ENCODE results near the gene PSG2. TPM values are rescaled to one million over a fixed set of nuclear protein-coding genes. Genes with fewer than 3 reads are reported as not detected.
"Not testable (repeated sequence)": the region's sequence is repeated elsewhere in the genome, so short reads cannot be mapped to it uniquely, and the experiment has no call there.

Gene PSG2
- total RNA-seq = not detected

- H3K9me3 Mint-ChIP-seq (ENCODE audit: low read depth); H3K27ac Mint-ChIP-seq; H3K4me1 Mint-ChIP-seq; DNase-seq; ATAC-seq; H3K36me3 Mint-ChIP-seq; H3K27me3 Mint-ChIP-seq; CTCF ChIA-PET; H3K4me3 Mint-ChIP-seq: not testable (repeated sequence)
These were observed at the start of gene PSG2 for GRCh38 chr19:43082601-43083000. PSG2 (minus strand) TSS chr19:43082701; CDS start chr19:43082569, 132 bp downstream.

DNA sequence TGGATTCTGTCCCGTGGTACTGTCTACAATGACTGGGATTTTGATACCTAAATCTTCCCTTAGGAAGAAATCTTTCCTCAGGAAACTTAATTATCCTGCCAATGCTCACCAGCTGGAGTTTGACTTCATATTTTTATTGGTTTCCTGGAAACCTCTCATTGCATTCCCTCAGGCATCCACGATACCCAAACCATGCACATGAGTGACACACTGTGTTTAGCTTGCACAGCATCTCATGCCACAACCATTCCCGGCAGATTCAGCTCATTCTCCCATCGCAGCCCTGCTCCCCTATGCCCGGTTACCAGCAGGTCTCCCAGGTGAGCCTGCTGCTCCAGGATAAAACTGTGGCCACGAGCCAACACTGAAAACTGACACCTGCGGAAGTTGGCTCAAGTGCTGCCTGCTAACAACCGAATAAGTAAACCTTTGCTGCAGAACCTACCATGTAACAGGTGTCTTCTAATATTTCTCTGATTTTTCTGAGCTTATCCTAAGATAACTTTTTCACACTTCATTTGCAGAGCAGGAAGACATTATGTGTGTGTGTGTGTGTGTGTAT lies 48.9 kb upstream of the PSG2 start:
- H3K4me3 Mint-ChIP-seq; H3K36me3 Mint-ChIP-seq; H3K4me1 Mint-ChIP-seq; DNase-seq; H3K9me3 Mint-ChIP-seq (ENCODE audit: low read depth); H3K27me3 Mint-ChIP-seq; ATAC-seq; CTCF ChIA-PET; H3K27ac Mint-ChIP-seq: not testable (repeated sequence)

DNA sequence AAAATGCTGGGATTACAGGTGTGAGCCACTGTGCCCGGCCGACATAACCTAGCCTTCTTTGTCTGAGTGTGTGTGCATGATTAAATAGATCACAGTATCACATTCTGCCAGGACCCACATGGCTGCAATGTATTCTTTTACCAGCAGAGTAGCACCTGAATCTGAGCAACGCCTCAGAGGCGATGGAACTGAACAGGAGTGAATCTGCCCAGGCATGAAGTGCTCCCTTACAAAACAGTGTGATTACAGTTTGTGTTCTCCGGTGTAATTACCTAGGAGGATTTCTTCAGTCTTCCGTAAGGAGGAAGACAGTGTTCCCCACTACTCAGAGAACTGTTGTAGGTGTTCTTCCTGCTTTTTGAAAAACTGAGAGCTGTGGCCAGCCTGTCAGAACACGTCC lies 46.7 kb upstream of the PSG2 start:
- H3K4me3 Mint-ChIP-seq; H3K36me3 Mint-ChIP-seq; H3K27me3 Mint-ChIP-seq; H3K27ac Mint-ChIP-seq; DNase-seq; H3K4me1 Mint-ChIP-seq; ATAC-seq; H3K9me3 Mint-ChIP-seq (ENCODE audit: low read depth); CTCF ChIA-PET: not testable (repeated sequence)

DNA sequence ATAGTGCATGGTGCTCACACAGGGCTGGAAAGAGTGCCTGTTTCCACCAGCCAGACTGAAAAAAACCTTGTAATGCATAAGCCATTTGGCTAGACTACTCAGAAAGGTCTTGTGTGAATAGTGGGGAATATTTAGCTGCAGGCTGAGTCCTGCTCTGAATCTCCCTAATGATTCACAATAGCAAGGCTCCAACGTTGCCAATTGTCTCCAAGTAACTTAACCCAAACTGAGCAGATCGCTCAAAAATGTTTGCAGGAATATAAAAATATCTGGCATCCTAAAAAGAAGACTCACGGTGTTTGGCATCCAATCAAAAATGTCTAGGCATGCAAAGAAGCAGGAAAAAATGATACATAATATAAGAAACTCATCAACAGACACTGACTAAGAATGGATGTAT lies 44.8 kb upstream of the PSG2 start:
- DNase-seq; ATAC-seq; H3K36me3 Mint-ChIP-seq; H3K27ac Mint-ChIP-seq; H3K27me3 Mint-ChIP-seq; H3K4me3 Mint-ChIP-seq; H3K9me3 Mint-ChIP-seq (ENCODE audit: low read depth); H3K4me1 Mint-ChIP-seq; CTCF ChIA-PET: not testable (repeated sequence)

DNA sequence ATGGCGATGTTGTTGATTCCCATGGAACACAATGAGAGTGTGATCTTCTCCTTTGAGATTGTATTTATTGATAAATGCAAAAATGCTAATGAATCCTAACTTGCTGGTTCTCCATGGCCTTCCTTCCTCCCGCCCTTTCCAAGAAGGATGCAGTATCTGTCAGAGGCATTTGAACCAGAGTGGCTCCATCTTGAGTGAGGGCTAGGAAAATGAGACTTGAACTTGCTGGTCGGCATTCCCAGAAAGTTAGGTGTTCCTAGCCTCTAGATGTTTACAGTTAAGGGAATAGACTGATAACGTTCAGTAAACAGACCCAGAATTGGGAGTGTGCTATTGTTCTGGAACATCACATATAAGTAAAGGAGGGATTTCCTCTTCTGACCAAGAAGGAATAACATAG lies 44.2 kb upstream of the PSG2 start:
- DNase-seq = no peak
- Mint-ChIP-seq H3K27me3 (no peaks in the 10 kb centered on the region), H3K27ac (no peak overlapping the region), H3K4me3 (no peak overlapping the region), H3K4me1 (no peaks in the 10 kb centered on the region), H3K9me3 (ENCODE audit: low read depth) (no peaks in the 10 kb centered on the region), H3K36me3 (no peaks in the 10 kb centered on the region)
- ATAC-seq = no peak
- CTCF ChIA-PET = no interaction called here

GRCh38 chr19:43124360-43124759 lies 41.9 kb upstream of the PSG2 start:
- H3K27me3 Mint-ChIP-seq = no peaks in the 10 kb centered on the region
- no peak for ATAC-seq

DNA sequence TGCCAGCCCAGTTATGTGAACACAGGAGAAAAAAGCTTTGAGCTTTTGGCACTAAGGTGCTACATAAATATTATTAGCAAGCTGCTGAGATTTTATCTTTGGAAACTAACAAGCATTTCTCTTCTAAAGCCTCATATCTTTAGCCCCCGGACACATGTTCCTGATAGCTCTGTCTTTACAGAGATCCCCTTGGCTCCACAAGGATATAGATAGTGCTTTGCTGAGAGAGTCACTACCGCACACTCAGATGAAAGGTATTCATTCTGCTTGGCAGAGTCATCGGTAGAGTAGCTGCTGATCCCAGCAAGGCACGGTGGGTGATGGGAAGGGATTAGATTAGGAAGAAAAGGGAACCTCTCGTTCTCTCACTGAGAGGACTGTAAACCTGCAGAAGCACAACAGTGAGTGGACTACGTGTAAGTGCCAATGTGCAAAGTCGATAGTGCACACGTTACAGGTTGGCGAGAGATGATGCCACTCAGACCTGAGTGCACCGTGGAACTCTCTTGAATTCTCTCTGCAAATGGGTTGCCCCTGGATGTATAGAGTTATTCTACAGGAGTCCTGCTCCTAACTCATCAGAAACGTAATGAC lies 38.0 kb upstream of the PSG2 start:
- H3K27me3 Mint-ChIP-seq; DNase-seq; H3K36me3 Mint-ChIP-seq; H3K4me3 Mint-ChIP-seq; CTCF ChIA-PET; H3K27ac Mint-ChIP-seq; ATAC-seq; H3K4me1 Mint-ChIP-seq; H3K9me3 Mint-ChIP-seq (ENCODE audit: low read depth): not testable (repeated sequence)

More at GRCh38 chr19:43124360-43124759, 41.9 kb upstream of the PSG2 start:
- DNase-seq = no peak
- Mint-ChIP-seq H3K4me1 (no peaks in the 10 kb centered on the region), H3K27ac (no peak overlapping the region), H3K9me3 (ENCODE audit: low read depth) (peaks cover 2% of the 10 kb centered on the region), H3K36me3 (no peaks in the 10 kb centered on the region), H3K4me3 (no peak overlapping the region)
- CTCF ChIA-PET = no interaction called here

GRCh38 chr19:43119526-43119925 lies 37.0 kb upstream of the PSG2 start:
- H3K4me3 Mint-ChIP-seq, ATAC-seq, H3K36me3 Mint-ChIP-seq, DNase-seq, H3K27ac Mint-ChIP-seq, H3K4me1 Mint-ChIP-seq, CTCF ChIA-PET, H3K27me3 Mint-ChIP-seq: not testable (repeated sequence)
- peaks cover 11% of the 10 kb centered on the region for H3K9me3 Mint-ChIP-seq (ENCODE audit: low read depth)

- peaks cover 13% of the 10 kb centered on the region for H3K9me3 Mint-ChIP-seq (ENCODE audit: low read depth)
- H3K4me3 Mint-ChIP-seq, DNase-seq, CTCF ChIA-PET, ATAC-seq, H3K27ac Mint-ChIP-seq, H3K27me3 Mint-ChIP-seq, H3K36me3 Mint-ChIP-seq, H3K4me1 Mint-ChIP-seq: not testable (repeated sequence)
These were observed 33.9 kb upstream of the PSG2 start for GRCh38 chr19:43116421-43116820.

DNA sequence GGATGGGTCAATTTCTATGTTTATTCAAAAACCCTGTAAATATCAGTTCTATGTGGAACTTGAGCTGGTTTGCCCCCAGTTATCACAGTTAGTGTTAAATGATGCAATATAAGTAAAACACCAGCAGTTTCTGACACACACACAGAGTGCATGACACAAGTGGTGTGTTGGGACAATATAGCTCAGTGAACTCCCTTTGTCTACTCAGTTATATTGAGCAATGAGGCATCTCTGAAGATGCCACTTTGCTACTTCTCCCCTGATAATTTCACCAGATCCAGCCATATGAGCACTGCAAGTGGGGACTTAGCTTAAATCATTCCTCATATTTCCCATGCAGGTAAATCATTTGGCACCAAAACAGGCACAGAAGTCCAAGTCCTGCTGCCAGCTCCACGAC lies 33.0 kb upstream of the PSG2 start:
- H3K27me3 Mint-ChIP-seq, H3K36me3 Mint-ChIP-seq, DNase-seq, ATAC-seq, H3K4me1 Mint-ChIP-seq, H3K4me3 Mint-ChIP-seq, H3K27ac Mint-ChIP-seq, CTCF ChIA-PET: not testable (repeated sequence)
- H3K9me3 Mint-ChIP-seq (ENCODE audit: low read depth) = peaks cover 10% of the 10 kb centered on the region

DNA sequence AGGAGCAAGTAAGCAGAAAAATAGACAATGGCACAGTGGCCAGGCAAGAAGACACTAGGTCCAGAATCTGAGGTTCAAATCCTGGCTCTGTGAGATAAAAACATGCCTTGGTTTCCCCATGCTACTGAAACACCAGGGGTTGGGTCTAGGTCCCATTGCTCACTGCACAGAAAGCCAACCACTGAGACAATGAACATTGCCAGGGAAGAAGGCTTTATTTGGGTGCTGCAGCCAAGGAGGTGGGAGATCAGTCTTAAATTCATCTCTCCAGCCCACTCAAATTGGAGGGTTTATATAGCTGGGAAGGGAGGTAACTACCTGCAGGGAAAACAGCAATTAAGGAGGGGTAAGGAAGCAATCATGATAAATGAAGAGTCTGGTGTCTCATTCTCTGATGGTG lies 32.6 kb upstream of the PSG2 start:
- H3K27me3 Mint-ChIP-seq, H3K4me3 Mint-ChIP-seq, H3K27ac Mint-ChIP-seq, H3K36me3 Mint-ChIP-seq, CTCF ChIA-PET, ATAC-seq, H3K4me1 Mint-ChIP-seq, DNase-seq: not testable (repeated sequence)
- H3K9me3 Mint-ChIP-seq (ENCODE audit: low read depth) = peaks cover 10% of the 10 kb centered on the region

DNA sequence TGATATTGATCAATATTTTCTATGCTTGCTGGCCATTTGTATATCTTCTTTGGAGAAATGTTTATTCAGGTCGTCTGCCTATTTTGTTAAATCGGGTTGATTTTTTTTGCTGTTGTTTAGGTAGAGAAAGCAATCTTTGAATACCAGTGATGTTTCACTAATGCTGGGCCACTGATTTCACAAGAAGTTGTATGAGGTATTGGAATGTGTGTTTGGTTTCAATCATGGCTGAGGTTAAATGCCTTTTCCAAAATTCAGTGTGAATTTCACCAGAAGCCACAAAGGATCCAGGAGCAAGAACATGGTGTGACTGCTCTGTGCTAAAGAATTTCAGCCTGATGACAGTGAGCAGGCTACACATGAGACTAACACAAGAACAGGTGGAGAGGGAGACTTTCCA lies 32.1 kb upstream of the PSG2 start:
- DNase-seq, ATAC-seq, H3K4me3 Mint-ChIP-seq, H3K4me1 Mint-ChIP-seq, H3K27ac Mint-ChIP-seq, H3K27me3 Mint-ChIP-seq, H3K36me3 Mint-ChIP-seq, CTCF ChIA-PET: not testable (repeated sequence)
- peaks cover 10% of the 10 kb centered on the region for H3K9me3 Mint-ChIP-seq (ENCODE audit: low read depth)

- H3K4me1 Mint-ChIP-seq, H3K27ac Mint-ChIP-seq, H3K4me3 Mint-ChIP-seq, H3K27me3 Mint-ChIP-seq, DNase-seq, H3K36me3 Mint-ChIP-seq, CTCF ChIA-PET, ATAC-seq: not testable (repeated sequence)
- H3K9me3 Mint-ChIP-seq (ENCODE audit: low read depth) = peaks cover 18% of the 10 kb centered on the region
These were observed 24.9 kb upstream of the PSG2 start for GRCh38 chr19:43107401-43107800.

GRCh38 chr19:43105496-43105895 lies 23.0 kb upstream of the PSG2 start:
- no peaks in the 10 kb centered on the region for H3K27me3 Mint-ChIP-seq
- H3K9me3 Mint-ChIP-seq (ENCODE audit: low read depth) = peaks cover 18% of the 10 kb centered on the region
- H3K4me3 Mint-ChIP-seq = no peak overlapping the region
- H3K4me1 Mint-ChIP-seq = no peaks in the 10 kb centered on the region
- ATAC-seq (no peak), DNase-seq (no peak)
- no peak overlapping the region for H3K27ac Mint-ChIP-seq
- CTCF ChIA-PET = no interaction called here
- no peaks in the 10 kb centered on the region for H3K36me3 Mint-ChIP-seq
